G401 (cell line): ENCODE data around the gene ADGRA3. TPM values are rescaled to one million over a fixed set of nuclear protein-coding genes. Genes with fewer than 3 reads are reported as not detected.
A peak's percentile ranks its signal among the peaks of the same experiment; 100 is the strongest.

Source experiments
- DNase-seq: peaks from one replicate; pipeline ENCODE4 v3.0.0-alpha.2; 2015; ENCODE audit warnings: low spot score
- in situ Hi-C: cut with HindIII; loops from 2 replicates; pipeline ENCODE4 v1.10.0; 2016; ENCODE audit warnings: low sequenced_read_pairs, mixed read lengths
- total RNA-seq: library from RNA; depleted of rRNA; stranded (reverse); fragments of >200 nt; shearing (Covaris generic); gene quantifications from 2 replicates; pipeline ENCODE4 v1.2.3, GENCODE V29; 2014; rRNA removed

Gene ADGRA3, protein sequence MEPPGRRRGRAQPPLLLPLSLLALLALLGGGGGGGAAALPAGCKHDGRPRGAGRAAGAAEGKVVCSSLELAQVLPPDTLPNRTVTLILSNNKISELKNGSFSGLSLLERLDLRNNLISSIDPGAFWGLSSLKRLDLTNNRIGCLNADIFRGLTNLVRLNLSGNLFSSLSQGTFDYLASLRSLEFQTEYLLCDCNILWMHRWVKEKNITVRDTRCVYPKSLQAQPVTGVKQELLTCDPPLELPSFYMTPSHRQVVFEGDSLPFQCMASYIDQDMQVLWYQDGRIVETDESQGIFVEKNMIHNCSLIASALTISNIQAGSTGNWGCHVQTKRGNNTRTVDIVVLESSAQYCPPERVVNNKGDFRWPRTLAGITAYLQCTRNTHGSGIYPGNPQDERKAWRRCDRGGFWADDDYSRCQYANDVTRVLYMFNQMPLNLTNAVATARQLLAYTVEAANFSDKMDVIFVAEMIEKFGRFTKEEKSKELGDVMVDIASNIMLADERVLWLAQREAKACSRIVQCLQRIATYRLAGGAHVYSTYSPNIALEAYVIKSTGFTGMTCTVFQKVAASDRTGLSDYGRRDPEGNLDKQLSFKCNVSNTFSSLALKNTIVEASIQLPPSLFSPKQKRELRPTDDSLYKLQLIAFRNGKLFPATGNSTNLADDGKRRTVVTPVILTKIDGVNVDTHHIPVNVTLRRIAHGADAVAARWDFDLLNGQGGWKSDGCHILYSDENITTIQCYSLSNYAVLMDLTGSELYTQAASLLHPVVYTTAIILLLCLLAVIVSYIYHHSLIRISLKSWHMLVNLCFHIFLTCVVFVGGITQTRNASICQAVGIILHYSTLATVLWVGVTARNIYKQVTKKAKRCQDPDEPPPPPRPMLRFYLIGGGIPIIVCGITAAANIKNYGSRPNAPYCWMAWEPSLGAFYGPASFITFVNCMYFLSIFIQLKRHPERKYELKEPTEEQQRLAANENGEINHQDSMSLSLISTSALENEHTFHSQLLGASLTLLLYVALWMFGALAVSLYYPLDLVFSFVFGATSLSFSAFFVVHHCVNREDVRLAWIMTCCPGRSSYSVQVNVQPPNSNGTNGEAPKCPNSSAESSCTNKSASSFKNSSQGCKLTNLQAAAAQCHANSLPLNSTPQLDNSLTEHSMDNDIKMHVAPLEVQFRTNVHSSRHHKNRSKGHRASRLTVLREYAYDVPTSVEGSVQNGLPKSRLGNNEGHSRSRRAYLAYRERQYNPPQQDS (N-terminal part only)
- 34.7 and 43.1 TPM in 2 replicates for total RNA-seq

DNA sequence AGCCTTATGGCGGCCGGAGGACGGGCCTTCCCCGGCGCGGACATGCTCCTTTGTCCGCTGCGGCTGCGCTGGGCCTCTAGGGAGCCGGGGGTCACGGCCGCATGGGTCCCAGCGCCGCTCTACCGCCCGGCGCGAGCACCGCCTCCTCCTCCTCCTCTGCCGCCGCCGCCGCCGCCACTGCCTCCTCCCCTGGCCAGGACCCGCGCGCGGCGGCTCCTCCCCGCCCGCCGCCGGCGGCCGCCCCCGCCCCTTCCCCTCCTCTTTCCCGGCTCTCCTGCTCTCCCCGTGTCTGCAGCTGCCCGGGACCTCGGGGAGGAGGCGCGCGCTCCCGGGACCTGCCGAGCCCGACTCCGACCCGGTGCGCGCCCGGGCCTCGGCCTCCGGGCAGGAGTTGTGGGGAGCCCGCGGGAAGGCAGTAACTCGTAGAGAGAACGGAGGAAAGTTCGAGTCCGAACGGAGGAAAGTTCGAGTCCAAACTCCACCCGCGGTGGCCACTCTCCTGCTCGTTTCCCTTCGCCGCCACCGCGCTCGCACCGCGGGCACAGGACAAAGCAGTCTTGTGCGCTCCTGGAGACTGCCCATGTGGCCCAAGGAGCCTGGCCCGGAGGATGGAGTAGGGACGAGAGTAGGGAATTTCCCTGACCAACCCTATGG lies at the start of gene ADGRA3:
ADGRA3 (minus strand) TSS at position 179 of the 654 bp plus-strand sequence. CDS start 282 bp downstream, outside the sequence.
- DNase-seq, result peak; percentile 34
- in situ Hi-C loops, result no loop called here

DNA sequence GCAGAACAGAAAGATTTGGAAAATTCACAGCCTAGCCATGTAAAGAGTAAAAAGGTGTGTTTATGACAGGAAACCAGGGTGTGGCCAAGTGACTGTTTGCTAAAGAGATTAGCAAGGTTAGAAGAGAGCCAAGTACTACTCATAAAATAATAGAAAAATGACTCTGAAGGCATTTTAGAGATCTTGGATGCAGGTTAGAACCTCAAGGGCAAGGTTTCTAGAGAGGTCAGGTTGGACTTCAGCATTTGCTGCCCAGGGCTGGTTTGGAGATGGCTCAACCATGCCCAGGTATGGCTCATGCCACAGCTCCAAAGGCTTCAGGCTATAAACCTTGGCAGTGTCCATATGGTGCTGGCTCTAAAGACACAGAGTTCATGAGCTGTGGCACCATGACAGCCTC lies 40.6 kb upstream of the ADGRA3 start:
- in situ Hi-C loops, result no loop called here
- no peak for DNase-seq

DNA sequence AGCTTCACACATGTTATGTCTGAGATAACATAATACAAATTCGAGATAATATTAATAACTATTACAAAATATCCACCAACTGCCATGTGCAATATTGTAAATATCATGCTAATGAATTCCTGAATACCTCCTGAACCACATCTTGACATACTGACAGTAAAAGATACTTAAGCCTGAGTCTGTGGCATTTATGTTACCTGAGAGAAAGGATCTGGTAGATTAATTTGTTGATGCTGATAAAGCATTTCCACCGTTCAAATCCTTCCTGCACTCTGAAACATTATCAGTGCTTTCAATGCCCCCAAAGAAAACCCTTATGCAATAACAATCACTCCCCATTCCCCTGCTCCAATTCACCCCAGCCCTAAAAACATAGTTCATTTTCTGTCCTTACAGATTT lies 38.8 kb upstream of the ADGRA3 start:
- in situ Hi-C loops, result no loop called here

DNA sequence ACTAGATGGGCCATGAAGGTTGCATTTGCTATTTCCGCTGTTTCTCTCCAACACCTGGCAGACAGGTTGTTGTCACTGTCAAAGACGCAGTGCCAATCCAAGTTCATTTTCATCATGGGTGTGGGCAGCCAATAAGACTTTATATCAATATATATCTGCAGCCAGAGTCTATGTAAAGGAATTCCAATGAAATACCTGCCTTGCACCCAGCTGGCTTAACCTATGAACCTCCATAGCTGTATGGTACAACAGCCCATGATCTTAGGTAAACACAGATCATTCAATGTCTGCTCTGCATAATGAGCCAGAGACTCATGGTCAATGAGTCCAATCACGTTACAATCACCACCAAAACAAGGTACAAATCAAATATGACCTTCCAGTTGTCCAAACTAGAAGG lies 37.7 kb upstream of the ADGRA3 start:
- in situ Hi-C loops, result no loop called here
- DNase-seq, result no peak

More for the DNA sequence above, 38.8 kb upstream of the ADGRA3 start:
- no peak for DNase-seq

DNA sequence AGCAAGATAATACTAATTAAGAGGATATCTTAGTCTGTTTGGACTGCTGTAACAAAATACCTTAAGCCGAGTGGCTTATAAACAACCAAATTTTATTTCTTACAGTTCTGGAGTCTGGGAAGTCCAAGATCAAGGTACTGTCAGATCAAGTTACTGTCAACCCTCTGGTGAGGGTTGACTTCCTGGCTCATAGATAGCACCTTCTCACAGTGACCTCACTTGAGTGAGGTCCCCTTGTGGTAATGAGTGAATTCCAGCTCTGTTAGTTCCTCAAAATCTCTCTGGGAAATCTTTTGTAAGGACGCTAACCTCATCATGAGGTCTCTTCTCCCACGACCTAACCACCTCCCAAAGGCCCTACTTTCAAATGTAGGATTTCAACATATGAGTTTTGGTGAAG lies 36.9 kb upstream of the ADGRA3 start:
- in situ Hi-C loops, result no loop called here
- no peak for DNase-seq

DNA sequence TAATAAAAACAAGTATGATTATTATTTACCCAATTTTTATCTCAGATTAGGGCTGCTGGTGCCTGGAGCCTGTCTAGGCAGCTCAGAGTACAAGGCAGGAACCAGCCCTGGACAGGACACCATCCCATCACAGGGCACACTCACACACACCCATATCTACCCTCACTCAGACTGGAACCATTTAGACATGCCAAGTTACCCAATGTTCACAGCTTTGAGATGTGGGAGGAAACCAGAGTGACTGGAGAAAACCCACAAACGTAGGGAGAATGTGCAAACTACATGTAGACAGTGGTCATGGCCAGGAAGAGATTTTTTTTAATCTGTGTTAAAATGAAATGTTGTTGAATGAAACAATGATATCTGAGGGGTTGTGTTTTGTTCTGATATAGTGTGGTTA lies 35.7 kb upstream of the ADGRA3 start:
- in situ Hi-C loops, result no loop called here
- DNase-seq, result no peak

DNA sequence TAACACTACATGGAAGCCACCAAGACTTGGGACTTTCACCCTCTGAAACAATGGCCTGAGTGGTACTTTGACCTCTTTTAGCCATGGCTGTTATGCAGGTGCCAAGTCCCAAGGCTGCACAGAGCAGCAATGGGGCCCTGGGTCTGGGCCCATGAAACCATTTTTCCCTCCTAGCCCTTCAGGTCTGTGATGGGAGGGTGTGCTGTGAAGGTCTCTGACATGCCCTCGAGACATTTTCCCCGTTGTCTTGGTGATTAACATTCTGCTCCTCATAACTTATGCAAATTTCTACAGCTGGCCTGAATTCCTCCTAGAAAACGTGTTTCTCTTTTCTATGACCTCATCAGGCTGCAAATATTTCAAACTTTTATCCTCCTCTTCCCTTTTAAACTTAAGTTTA lies 30.4 kb upstream of the ADGRA3 start:
- DNase-seq, result no peak
- in situ Hi-C loops, result no loop called here

DNA sequence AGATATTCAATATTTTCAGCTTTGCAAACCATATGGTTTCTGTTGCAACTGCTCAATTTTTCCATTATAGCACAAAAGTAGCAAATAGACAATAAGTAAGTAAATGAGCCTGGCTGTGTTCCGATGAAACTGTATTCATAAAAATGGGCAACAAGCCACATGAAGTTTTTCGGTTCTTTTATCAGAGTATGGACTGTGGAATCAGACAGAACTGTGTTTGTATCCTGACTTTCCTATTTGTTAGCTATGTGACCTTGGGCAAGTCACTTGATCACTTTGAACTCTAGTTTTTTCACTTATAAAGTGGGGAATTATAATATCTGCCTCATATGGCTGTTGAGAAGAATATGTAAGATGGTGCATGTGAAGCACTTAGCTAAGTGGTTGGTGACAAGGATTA lies 23.4 kb upstream of the ADGRA3 start:
- in situ Hi-C loops, result no loop called here
- no peak for DNase-seq

DNA sequence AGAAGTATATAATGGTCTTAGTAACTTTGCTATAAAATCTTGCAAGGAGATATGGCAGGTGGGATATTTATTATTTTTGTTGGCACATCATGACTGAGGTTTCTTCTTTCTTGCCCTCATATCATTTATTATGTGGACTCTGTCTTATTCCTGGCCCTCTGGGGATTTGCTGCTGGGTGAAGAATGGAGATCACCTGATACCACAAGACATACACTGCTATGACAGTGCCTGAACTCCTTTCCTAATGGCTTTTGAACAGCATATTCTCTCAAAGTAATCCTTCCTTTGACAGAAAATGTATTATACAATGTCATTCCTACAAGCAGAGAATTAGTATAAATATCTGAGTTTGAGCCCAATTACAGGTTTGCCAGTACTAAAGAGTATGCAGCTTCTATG lies 22.0 kb upstream of the ADGRA3 start:
- in situ Hi-C loops, result no loop called here
- DNase-seq, result no peak

DNA sequence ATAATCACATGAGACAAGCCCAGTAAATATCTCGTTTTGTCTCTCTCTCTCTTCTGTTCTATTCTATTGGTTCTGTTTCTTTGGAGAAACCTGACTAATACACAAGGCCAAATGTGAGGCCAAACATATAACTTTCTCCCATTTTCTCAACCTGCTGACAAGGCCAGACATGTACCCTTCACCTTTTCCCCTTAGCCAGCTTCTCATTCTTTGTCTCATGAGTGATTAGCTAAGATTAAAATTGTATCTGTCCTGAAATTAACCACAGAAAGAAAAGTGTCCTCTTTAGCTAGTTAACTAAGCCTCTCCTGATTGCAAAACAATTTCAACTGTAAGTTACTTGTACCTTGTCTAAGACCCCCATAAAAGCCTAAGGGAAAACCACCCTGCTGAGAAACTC lies 18.5 kb upstream of the ADGRA3 start:
- in situ Hi-C loops, result no loop called here
- DNase-seq, result no peak

DNA sequence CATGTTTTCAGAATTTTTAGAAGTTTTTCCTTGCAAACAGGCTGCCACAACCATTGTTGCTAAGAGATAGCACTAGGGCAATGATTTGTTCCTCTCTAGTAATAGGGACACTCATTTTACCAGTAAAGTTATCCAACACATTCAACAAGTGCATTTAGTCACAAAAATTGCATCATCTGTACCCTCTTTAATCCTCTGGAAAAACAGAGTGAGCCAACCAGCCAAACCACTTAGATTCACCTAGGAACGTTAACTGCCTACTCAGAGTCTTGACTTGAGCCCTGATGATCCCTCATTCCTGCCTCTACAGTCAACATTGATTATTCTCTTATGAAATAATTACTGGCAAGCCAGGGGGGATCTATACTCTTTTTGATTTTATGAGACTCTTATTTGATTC lies 17.0 kb upstream of the ADGRA3 start:
- in situ Hi-C loops, result no loop called here
- DNase-seq, result no peak

DNA sequence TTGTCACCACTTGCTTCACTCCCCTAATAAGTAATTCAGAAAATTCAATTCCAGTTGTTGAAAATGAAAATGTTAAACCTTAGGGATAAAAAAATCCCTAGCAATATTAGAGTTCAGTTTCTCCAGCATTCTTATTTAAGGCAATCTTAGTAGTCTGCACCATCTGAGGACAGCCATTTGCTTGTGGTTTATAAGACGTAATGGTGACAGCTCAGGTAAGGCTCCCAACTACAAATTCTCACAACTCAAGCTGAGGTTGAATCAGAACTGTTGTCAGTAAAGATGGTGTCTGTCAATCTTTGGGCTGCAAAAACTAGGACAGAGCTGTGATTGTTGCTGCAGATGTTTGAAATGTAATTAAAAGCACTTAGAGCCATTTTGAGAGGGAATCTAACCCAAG lies 16.3 kb upstream of the ADGRA3 start:
- no peak for DNase-seq

DNA sequence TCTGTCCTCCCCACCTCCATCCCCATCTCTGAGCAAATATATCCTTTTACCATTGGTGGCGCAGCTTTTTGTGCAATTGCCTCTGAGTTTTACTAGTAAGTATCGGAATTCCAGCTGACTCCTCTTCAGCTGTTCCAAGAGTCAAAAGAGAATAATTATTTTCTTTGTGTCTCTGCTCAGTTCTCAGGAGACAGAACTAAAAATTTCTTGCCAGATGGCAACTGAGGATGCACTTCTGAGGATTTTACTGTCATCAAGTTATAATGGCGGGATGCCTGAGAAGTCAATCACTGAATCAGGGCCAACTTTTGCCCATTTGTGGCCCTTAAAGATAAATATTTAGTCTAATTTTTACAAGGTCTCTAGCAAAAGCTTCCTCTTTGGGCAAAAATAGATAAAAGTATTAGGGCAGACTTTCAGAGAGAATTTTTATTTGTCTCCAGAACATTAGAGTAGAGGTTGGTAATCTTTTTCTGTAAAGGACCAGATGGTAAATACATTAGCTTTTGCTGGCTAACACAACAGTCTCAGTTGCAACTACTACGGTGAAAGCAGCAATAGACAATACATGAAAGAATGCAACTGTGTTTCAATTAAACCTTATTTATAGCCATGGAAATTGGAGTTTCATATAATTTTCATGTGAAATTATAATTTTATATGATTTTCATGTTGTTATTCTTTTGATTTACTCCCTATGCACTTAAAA lies 15.6 kb upstream of the ADGRA3 start:
- no peak for DNase-seq
- in situ Hi-C loops, result no loop called here

More for the DNA sequence above, 16.3 kb upstream of the ADGRA3 start:
- in situ Hi-C loops, result no loop called here

DNA sequence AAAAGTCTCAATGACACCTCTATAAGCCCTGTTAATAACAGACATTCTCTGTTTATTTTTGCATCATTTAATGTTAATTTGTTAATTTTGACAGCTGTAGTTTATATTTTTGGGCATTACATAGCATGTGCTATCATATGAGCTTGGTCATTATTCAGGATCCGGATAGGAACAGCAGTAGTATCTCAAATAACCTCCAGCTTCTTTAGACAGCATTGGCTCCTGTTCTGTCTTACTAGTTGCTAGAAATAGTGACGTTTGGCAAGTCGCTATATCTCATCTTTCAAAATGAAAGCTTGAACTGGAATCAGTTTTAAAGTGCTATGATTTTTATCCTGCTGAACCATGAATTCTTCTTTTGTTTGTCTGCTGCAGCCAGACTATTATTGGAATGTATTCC lies 9.0 kb upstream of the ADGRA3 start:
- no peak for DNase-seq
- in situ Hi-C loops, result no loop called here

DNA sequence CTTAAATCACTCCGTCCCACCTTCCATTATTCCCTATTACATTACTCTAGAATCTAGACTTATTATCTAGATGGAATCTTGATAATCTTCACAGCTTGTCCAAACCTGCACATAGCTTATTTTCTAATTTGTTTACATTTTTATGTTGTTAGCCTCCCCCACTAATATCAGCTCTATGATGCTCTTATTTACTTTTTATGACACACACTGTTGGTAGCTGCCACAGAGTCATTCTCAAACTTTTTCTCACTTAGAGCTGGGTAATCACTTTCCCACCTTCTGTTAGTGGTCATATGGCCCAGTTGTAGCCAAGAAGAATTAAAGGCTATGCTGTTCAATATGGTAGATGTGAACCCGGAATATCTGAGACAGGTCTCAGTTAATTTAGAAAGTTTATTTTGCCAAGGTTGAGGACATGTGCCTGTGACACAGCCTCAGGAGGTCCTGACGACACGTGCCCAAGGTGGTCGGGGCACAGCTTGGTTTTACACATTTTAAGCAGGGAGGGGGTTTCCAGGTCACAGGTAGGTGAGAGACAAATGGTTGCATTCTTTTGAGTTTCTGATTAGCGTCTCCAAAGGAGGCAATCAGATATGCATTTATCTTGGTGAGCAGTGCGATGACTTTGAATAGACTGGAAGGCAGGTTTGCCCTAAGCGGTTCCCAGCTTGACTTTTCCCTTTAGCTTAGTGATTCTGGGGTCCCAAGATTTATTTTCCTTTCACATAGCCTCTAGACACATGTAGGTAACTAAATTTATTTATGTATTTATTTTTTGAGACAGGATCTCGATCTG lies 7.0 kb upstream of the ADGRA3 start:
- in situ Hi-C loops, result no loop called here
- DNase-seq, result no peak

DNA sequence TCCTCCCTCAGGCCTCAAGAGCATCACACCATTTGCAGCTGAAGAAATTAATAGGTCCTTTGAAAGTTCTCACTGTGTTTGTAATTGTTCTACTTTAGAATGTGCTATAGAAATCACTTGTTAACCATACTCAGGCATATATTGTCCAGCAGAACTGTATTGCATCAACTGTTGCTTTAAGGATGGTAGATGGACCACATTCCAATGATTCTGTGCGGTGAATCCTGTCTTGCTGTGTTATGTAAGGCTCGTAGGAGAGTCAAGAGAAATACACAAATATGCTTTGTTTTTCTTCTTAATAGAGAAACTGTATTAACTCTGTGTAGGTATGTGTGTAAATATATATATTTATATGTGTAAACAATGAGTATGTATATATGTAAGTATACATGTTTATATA lies 6.3 kb upstream of the ADGRA3 start:
- DNase-seq, result no peak
- in situ Hi-C loops, result no loop called here

DNA sequence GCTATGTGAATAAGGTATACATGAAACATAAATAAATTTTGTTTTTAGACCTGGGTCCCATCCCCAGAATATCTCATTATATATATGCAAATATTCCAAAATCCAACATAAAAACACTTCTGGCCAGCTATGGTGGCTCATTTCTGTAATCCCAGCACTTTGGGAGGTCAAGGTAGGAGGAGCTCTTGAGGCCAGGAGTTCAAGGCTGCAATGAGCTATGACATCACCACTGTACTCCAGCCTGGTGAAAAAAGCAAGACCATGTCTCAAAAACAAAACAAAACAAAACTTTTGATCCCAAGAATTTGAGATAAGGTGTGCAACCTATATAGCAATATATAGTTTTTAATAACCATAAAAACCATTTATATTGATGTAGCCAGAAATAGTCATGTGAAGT lies 5.4 kb upstream of the ADGRA3 start:
- in situ Hi-C loops, result no loop called here
- no peak for DNase-seq
